ENCODE results near the gene AGPAT3.

AGPAT3 gene

DNA sequence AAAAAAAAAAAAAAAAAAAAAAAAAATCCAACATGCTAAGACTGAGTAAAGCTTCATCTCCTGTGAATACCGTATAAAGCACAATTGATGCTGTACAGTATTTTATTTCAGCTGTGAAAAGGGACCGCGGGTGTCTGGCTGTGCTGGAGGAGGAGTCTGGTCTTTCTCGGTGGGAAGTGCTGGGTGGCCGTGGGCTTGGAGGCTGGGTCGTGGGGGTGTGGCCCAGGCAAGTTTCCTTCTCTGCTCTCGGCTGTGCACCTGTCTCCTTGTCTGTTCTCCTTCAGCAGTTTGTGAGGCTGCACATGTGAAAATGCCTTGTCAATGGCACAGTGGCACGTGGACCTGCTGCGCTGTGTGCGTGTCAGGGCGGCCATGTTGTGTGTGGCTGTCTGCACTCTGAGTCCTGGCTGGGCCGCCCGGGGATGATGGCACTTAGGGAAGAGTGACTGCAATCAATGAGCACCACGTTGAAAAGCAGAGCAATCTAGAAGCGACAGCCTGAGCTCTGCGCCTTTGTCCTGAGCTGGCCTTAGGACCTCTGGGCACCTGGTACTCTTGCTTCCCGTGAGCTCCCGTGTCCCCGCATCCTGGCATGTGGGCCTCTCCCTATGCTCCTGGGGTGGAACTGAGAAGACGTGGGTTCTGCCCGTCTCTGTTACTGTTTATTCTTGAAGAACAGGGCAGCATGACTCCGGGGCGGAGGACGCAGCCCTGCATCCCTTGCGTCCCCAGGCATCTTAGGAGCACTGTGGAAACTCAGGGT, 14.5 kb downstream of the AGPAT3 start:
- no peak for FAIRE-seq
- TF ChIP-seq POLR2A (IDR thresholded peaks at IDR 0.05; ENCODE audit: low read depth, low read length) = no peak
- DNase-seq (ENCODE audit: insufficient read length, low spot score) = no peak

DNA sequence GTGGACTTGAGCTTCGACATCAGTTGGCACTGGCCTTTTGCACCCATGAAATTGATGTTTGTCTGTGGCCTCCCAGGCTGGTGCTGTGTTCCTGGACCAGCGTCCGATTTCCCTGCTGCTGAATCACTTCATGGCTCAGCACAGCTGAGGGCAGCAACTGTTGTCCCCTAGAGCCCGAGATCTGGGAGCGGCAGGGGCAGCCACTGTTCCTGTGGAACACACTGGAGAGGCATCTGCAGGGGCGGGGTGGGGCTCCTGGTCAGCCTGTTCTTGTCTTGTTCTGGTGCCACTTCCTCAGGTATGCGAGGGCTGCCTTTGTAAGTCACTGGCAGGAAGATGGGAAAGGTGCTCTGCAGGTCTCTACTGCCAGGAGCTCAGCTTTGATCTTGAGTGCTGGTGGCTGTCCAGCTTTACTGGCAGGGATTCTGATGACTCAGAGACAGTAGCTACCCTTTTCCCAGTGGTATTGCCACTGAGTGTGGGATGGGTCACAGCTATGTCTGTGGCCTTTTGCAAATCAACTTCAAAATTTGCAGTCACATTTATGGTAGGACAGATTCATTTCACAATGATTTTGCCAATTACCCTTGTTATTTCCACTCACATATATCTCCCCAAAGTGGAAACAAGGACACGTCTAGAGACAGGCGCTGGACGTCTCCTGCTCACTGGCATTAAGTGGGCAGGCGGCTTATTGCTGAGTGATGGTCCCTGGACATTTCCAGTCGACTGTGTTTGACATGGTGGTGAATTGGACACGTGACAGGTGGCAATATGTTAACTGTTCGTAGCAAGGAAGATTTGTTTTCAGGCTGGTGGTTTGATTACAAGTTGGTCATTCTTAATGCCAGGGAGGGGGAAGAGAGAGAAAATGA, 15.3 kb downstream of the AGPAT3 start:
- no peak for FAIRE-seq
- no peak for TF ChIP-seq POLR2A (IDR thresholded peaks at IDR 0.05; ENCODE audit: low read depth, low read length)
- DNase-seq (ENCODE audit: insufficient read length, low spot score) = peak; percentile 70

DNA sequence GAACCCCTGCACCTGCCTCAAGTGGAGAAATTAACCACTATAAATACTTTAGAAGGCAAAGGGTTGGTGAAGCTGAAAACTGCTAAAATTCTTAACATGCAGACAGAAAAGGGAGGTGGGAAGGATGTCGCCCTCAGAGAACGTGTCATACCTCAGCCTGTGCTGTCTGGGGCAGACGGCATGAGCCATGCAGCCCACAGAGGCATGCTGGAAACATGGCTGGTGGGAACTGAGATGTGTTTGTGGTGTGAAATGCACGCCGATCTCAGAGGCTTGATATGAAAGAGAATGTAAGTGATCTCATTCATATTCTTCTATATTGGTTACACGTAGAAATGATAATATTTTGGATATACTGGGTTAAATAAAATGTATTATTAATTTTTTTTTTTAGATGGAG, 16.3 kb downstream of the AGPAT3 start:
- FAIRE-seq (no peak), DNase-seq (ENCODE audit: insufficient read length, low spot score) (no peak)
- TF ChIP-seq POLR2A (IDR thresholded peaks at IDR 0.05; ENCODE audit: low read depth, low read length) = no peak

DNA sequence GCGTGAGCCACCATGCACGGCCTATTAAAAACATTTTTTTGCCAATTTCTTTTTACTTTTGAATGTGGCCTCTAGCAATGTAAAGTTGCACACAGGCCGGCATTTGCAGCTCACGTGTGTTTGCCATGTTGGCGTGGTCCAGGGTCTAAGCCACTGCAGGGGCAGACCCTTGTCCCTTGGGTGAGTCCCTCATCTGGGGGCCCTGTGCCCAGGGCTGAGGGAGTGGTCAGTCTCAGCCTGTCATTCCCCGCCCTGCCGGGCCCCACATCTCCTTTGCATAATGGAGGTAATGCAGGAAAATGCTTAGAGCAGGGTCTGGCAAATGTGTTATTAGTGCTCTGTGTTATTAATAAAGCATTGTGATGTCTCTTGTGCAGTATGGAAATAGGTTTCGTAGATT, 16.9 kb downstream of the AGPAT3 start:
- no peak for FAIRE-seq

DNA sequence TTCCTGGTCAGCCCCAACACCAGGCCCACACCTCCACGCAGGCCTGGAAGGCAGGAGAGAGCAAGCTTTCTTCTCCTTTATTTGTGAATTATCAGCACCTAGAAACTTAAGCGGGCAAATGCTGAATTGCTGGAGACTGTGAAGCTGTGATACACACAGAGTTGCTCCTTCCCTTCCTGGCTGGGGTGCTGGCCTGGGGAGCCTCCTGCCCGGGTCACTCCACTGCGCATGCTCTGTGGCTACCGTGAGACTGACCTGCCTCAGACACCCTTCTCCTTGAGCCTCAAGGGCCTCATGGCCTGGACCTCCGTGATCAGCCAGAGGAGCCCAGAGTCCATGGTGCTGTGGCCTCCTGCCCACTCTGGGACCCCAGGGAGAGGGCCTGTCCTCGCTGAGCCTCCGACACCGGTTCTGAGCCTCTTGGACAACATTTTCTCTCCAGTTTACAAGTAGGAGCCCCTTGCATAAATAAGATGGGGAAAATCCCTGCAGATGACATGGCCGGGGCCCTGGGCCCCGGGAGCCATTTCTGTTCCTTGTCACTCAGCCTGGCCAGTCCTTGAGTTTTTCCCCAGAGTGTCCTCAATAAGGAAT, 18.0 kb downstream of the AGPAT3 start:
- DNase-seq (ENCODE audit: insufficient read length, low spot score) (no peak), FAIRE-seq (no peak)
- TF ChIP-seq POLR2A (IDR thresholded peaks at IDR 0.05; ENCODE audit: low read depth, low read length) = no peak

More for the DNA sequence above, 16.9 kb downstream of the AGPAT3 start:
- no peak for DNase-seq (ENCODE audit: insufficient read length, low spot score)
- no peak for TF ChIP-seq POLR2A (IDR thresholded peaks at IDR 0.05; ENCODE audit: low read depth, low read length)

DNA sequence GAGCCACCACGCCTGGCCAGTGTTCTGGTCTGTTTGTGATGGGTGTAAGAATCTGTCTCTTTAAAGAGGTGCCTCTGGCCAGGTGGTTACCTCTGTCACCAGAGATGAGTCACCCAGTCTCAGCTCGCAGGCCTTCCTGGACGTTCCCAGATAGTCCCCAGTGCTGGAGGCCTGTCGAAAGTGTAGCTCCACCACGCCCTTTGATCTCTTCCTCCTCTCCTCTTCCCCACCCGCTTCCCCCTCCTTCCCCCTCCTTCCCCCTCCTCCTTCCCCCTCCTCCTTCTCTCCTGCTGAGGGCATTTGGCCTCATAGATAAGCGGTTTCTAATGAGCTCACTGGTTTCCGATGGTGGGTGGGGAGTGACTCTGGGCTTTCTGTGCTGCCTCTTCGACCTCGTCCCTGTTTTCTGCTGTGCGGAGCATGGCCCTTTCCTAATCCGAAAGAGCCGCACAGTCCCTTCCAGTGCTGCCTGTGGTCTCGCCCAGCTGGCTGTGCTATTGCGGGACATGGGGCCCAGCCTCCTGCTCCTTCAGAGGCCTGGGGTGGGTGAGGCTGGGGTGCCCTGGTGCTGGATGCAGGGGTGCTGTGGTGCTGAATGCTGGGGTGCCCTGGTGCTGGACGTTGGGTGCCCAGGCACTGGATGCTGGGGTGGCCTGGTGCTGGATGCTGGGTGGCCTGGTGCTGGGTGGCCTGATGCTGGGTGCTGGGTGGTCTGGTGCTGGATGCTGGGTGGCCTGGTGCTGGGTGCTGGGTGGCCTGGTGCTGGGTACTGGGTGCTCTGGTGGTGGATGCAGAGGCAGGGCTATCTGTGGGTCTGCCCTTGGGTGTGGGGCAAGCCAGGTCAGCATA, 19.2 kb downstream of the AGPAT3 start:
- no peak for TF ChIP-seq POLR2A (IDR thresholded peaks at IDR 0.05; ENCODE audit: low read depth, low read length)
- FAIRE-seq (no peak), DNase-seq (ENCODE audit: insufficient read length, low spot score) (no peak)

DNA sequence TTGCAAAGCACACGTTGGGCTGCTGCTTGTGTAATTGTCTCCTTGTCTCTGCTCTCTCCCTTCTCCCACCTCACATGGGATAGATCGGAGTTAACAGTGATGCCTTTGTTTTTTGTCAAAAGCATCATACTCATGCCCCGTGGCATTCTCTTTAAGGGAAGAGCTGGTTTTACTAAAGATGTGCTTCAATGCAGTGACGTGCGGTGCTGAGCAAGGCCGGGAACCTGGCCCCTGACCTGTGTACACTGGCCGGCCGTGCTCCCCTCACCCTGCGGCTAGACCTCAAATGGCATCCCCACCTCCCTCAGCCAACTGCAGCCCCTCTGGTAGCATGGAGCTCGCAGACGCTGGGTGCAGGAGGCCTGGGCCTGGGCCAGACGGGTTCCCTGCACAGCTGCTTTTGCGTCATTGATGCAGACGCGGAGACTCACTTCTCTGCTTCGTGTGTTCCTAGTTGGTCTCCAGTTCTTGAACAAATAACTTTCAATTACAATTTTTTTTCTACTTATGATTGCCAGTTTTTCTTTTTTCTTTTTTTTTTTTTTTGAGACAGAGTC, 19.9 kb downstream of the AGPAT3 start:
- FAIRE-seq = no peak
- no peak for TF ChIP-seq POLR2A (IDR thresholded peaks at IDR 0.05; ENCODE audit: low read depth, low read length)
- no peak for DNase-seq (ENCODE audit: insufficient read length, low spot score)

DNA sequence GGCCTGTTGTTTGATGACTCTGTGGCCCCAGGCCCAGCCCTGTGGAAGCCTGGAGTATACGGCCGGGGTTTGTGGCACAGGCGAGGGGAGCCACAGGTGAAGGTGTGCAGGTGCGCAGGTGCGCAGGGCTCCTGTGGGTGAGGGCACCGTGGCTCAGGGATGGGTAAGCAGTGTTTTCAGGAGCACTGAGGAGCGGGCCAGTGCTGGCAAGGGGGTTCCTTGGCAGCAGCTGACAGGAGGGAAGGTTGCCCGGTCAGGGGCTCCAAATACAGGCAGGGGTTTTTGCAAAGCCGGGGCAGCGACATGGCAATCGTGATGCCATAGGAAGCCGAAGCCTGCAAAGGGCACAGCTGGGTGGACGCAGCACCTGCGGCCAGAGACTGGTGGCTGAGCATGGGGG, 20.7 kb downstream of the AGPAT3 start:
- no peak for FAIRE-seq

DNA sequence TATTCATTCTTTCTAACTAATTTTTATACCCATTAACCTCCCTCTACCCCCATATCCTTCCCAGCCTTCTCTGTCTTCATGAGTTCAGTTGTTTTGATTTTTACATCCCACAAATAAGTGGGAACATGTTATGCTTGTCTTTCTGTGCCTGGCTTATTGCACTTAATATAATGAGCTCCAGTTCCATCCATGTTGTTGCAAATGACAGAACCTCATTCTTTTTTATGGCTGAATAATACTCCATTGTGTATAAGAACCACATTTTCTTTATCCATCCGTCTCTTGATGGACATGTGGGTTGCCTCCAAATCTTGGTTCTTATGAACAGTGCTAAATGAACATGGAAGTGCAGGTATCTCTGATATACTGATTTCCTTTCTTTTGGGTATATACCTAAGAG, 21.5 kb downstream of the AGPAT3 start:
- TF ChIP-seq POLR2A (IDR thresholded peaks at IDR 0.05; ENCODE audit: low read depth, low read length) = no peak
- DNase-seq (ENCODE audit: insufficient read length, low spot score) = no peak
- FAIRE-seq = no peak

More for the DNA sequence above, 20.7 kb downstream of the AGPAT3 start:
- no peak for TF ChIP-seq POLR2A (IDR thresholded peaks at IDR 0.05; ENCODE audit: low read depth, low read length)
- no peak for DNase-seq (ENCODE audit: insufficient read length, low spot score)

DNA sequence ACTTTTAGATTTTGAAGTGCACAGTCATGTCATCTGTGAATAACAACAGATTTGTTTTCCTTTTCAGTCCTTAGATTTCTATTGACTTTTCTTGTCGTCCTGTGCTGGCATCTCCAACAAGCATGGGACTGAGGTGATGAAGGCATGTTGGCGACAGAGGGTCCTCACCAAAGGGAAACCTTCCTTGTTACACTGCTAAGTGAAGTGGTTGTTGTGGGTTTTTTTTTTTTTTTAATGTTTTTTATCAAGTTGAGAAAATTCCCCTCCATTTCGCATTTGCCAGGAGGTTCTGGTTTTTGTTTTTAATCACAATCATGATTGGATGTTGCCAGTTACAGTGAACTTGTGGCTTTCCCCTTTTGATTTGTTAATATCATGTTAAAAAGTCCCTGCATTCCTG, 24.0 kb downstream of the AGPAT3 start:
- DNase-seq (ENCODE audit: insufficient read length, low spot score) (no peak), FAIRE-seq (no peak)
- no peak for TF ChIP-seq POLR2A (IDR thresholded peaks at IDR 0.05; ENCODE audit: low read depth, low read length)

DNA sequence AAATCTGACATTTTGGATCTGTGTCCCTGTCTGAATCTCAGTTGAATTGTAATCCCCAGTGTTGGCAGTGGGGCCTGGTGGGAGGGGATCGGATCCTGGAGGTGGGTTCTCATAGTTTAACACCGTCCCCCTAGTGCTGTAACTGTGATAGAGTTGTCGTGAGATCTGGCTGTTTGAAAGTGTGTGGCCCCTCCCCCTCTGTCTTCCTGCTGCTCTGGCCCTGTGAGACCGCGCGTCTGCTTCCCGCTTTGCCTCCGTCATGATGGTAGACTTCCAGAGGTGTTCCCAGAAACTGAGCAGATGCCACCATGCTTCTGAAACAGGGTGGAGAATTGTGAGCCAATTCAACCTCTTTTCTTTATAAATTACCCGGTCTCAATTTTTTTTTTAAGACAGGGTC, 25.0 kb downstream of the AGPAT3 start:
- no peak for TF ChIP-seq POLR2A (IDR thresholded peaks at IDR 0.05; ENCODE audit: low read depth, low read length)
- no peak for FAIRE-seq
- no peak for DNase-seq (ENCODE audit: insufficient read length, low spot score)

DNA sequence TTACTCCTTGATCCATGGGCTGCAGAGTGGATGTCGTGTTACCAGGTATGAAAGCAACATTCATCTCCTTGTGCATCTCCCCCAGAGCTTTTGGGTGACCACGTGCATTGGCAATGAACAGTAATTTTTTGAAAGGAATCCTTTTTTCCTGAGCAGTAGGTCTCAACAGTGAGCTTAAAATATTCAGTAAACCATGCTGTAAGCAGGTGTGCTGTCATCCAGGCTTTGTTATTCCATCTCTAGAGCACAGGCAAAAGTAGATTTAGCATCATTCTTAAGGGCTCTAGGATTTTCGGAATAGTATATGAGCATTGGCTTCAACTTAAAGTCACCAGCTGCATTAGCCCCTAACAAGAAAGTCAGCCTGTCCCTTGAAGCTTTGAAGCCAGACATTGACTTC, 27.3 kb downstream of the AGPAT3 start:
- TF ChIP-seq POLR2A (IDR thresholded peaks at IDR 0.05; ENCODE audit: low read depth, low read length) = no peak
- DNase-seq (ENCODE audit: insufficient read length, low spot score) = no peak
- FAIRE-seq = no peak

DNA sequence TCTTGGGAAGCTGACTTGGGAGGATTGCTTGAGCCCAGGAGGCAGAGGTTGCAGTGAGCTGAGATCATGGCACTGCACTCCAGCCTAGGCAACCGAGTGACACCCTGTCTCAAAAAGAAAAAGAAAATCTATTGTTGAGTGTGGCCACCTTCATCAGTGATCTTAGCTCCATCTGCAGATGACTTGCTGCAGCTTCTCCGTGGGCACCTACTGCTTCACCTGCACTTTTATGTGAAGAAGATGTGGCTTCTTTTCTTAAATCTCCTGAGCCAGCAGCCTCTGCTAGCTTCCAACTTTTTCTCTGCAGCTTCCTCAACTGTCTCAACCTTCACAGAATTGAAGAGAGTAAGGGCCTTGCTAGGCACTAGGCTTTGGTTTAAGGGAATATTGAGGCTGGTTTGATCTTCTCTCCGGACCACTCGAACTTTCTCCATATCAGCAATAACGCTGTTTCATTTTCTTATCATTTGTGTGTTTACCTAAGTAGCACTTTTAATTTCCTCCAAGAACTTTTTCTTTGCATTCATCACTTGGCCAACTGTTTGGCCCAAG, 28.0 kb downstream of the AGPAT3 start:
- TF ChIP-seq POLR2A (IDR thresholded peaks at IDR 0.05; ENCODE audit: low read depth, low read length) = no peak
- FAIRE-seq (no peak), DNase-seq (ENCODE audit: insufficient read length, low spot score) (no peak)

All from H54 (cell line).